ENCODE data around the gene EIF2B2.

The EIF2B2 gene

GRCh38 chr14:74974364-74975058 is 28.2 kb upstream of the EIF2B2 start:
- DNase-seq (ENCODE audit: low spot score), result no peak

- DNase-seq (ENCODE audit: low spot score), result no peak
These were observed 27.5 kb upstream of the EIF2B2 start for GRCh38 chr14:74975059-74975810.

GRCh38 chr14:74976264-74977113 is 26.2 kb upstream of the EIF2B2 start:
- no peak for DNase-seq (ENCODE audit: low spot score)

GRCh38 chr14:74977164-74977900 is 25.4 kb upstream of the EIF2B2 start:
- DNase-seq (ENCODE audit: low spot score), result no peak

- no peak for DNase-seq (ENCODE audit: low spot score)
These were observed 24.8 kb upstream of the EIF2B2 start for GRCh38 chr14:74977901-74978385.

- no peak for DNase-seq (ENCODE audit: low spot score)
These were observed 24.2 kb upstream of the EIF2B2 start for GRCh38 chr14:74978416-74978947.

GRCh38 chr14:74979029-74979428 is 23.7 kb upstream of the EIF2B2 start:
- DNase-seq (ENCODE audit: low spot score), result no peak

- DNase-seq (ENCODE audit: low spot score), result peak; percentile 28
These were observed 23.0 kb upstream of the EIF2B2 start for GRCh38 chr14:74979442-74980397.

GRCh38 chr14:74980398-74980730 is 22.4 kb upstream of the EIF2B2 start:
- DNase-seq (ENCODE audit: low spot score), result no peak

- DNase-seq (ENCODE audit: low spot score), result no peak
These were observed 21.8 kb upstream of the EIF2B2 start for GRCh38 chr14:74980731-74981461.

GRCh38 chr14:74981462-74981782 is 21.3 kb upstream of the EIF2B2 start:
- DNase-seq (ENCODE audit: low spot score), result no peak

- DNase-seq (ENCODE audit: low spot score), result no peak
These were observed 20.9 kb upstream of the EIF2B2 start for GRCh38 chr14:74981833-74982232.

GRCh38 chr14:74982661-74983060 is 20.1 kb upstream of the EIF2B2 start:
- DNase-seq (ENCODE audit: low spot score), result no peak

GRCh38 chr14:74983343-74983742 is 19.4 kb upstream of the EIF2B2 start:
- DNase-seq (ENCODE audit: low spot score), result no peak

- no peak for DNase-seq (ENCODE audit: low spot score)
These were observed 18.3 kb upstream of the EIF2B2 start for GRCh38 chr14:74984236-74985027.

GRCh38 chr14:74985028-74985310 is 17.8 kb upstream of the EIF2B2 start:
- DNase-seq (ENCODE audit: low spot score), result no peak

- DNase-seq (ENCODE audit: low spot score), result no peak
These were observed 16.9 kb upstream of the EIF2B2 start for GRCh38 chr14:74985806-74986205.

- DNase-seq (ENCODE audit: low spot score), result peak; percentile 46
These were observed 14.6 kb upstream of the EIF2B2 start for GRCh38 chr14:74988131-74988530.

- no peak for DNase-seq (ENCODE audit: low spot score)
These were observed 13.7 kb upstream of the EIF2B2 start for GRCh38 chr14:74988993-74989392.
